ENCODE data around the gene MRTFB.

Gene MRTFB

DNA sequence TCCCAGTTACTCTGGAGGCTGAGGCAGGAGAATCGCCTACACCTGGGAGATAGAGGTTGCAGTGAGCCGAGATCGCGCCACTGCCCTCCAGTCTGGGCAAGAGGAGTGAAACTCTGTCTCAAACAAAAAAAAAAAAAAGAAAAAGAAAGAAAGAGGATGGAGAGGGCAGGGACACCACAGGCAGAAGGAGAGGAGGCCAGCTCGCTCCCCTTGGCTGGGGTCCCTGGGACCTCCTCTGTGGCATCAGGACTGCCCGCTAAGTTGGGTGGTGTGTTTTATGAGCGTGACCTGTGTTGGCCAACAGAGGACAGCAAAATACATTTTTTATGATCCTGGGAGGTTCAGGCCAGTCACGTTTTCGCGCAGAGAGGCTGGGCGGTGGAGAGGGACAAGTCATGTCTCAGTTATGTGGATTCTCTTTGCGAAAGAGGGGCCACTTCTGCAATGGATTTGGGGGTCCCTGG, 229.6 kb downstream of the MRTFB start:
- TF ChIP-seq, protein P1, sequence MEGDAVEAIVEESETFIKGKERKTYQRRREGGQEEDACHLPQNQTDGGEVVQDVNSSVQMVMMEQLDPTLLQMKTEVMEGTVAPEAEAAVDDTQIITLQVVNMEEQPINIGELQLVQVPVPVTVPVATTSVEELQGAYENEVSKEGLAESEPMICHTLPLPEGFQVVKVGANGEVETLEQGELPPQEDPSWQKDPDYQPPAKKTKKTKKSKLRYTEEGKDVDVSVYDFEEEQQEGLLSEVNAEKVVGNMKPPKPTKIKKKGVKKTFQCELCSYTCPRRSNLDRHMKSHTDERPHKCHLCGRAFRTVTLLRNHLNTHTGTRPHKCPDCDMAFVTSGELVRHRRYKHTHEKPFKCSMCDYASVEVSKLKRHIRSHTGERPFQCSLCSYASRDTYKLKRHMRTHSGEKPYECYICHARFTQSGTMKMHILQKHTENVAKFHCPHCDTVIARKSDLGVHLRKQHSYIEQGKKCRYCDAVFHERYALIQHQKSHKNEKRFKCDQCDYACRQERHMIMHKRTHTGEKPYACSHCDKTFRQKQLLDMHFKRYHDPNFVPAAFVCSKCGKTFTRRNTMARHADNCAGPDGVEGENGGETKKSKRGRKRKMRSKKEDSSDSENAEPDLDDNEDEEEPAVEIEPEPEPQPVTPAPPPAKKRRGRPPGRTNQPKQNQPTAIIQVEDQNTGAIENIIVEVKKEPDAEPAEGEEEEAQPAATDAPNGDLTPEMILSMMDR (IDR thresholded peaks at IDR 0.05; ENCODE audit: control insufficient read depth, insufficient read depth, low read depth, low read length, missing control alignments): peak; percentile 72
- peak; percentile 68 for DNase-seq (ENCODE audit: low read depth)
- H3K4me3 ChIP-seq (ENCODE audit: control insufficient read depth, low read depth, low read length): peak overlapping the region; percentile 63

DNA sequence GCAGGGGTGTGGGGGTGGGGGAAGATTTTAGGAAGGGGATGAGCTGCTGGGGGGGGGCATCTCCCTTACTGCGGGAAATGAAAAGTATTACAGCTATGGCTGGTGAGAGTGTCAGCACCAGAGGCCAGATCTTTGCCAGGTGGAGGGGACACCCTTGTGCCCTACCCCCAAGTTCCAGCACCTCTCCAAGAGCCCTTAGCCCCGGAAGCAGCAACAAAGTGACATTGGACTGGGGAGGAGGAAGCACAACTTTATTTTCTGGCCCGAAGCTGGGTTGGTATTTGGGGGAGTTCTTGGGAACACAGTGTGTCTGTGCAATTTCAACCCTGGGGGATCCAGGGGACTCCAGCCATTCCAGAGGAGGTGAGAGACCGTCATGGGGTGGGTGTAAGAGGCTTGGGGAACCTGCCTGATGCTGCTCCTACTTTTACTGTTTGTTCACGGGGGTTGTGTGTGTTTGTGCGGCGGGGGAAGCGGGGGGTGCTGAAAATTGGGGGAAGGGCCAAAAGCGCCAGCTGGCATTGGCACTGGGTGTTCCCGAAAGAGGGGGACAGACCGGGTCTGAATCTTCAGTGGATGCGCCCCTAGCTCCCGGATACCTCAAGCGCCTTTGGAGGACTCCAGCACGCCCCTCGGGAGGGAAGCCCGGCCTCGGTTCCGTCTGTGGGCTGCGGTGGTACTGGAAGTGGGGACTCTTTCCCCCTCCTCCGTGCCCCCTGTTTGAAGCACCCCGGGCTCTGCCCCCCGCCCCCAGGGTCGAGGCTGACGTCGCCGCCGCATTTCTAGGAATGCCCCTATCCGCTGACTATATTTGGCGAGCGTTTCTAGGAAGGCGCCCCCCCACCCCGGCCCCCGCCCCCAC, 230.3 kb downstream of the MRTFB start:
- DNase-seq (ENCODE audit: low read depth): no peak
- peak overlapping the region; percentile 63 for H3K4me3 ChIP-seq (ENCODE audit: control insufficient read depth, low read depth, low read length)
- TF ChIP-seq, protein P1 (IDR thresholded peaks at IDR 0.05; ENCODE audit: control insufficient read depth, insufficient read depth, low read depth, low read length, missing control alignments): no peak

DNA sequence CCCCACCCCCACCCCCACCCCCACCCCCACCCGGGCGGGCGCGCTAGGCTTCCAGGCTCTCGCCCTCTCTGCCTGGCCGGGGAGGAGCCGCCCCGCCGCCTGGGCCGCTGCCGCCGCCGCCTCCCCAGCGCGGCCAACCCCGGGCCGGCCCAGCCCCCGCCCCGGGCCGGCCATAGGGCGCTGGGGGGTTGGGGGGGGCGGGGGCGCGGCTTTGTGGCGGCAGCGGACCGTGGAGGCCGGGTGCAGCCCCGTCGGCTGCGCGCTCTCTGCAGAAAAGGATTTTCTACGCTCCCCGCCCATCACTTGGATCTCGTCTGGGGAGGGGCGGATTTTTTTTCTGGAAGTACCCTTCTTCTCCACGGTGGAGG, 230.9 kb downstream of the MRTFB start:
- TF ChIP-seq, protein P1 (IDR thresholded peaks at IDR 0.05; ENCODE audit: control insufficient read depth, insufficient read depth, low read depth, low read length, missing control alignments): no peak
- DNase-seq (ENCODE audit: low read depth): no peak
- H3K4me3 ChIP-seq (ENCODE audit: control insufficient read depth, low read depth, low read length): peak overlapping the region; percentile 97

DNA sequence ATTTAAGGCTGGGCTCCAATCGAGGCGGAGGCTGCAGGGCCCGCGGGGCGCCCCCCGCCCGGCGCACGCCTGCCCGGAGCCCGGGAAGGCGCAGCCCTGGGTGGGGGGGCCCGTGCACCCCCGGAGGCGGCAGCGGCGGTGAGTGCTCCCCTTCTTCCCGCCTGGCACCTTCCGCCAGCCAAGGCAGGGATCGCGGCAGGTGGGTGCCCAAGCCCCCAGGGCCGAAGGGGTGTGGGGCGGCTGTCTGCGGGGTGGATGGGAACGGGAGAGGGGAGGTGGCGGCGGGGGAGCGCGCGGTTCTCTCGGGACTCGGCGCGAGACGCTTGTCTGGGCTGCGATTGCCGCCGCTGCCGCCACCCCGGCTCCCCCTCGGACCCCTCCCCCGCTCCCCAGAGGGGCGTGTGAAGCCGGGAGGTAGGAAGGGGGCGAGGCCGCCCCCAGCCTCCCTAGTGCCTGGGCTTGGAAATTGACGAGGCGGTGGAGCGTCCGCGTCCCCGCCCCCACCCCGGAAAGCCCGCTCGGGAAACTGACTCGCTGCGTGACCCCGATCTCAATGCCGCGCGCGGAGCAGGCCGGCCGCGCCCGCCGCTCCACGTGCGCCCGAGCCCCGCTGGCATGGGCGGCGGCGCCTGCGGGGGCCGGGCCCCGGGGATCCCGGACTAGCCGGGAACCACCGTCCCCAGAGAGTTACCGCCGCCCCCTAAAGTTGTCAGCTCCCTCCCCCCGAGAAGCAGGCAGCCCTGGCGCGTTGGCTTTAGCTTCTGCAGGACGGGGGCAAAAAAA, 231.5 kb downstream of the MRTFB start:
- no peak for DNase-seq (ENCODE audit: low read depth)
- H3K4me3 ChIP-seq (ENCODE audit: control insufficient read depth, low read depth, low read length): peak overlapping the region; percentile 97
- TF ChIP-seq, protein P1 (IDR thresholded peaks at IDR 0.05; ENCODE audit: control insufficient read depth, insufficient read depth, low read depth, low read length, missing control alignments): no peak

DNA sequence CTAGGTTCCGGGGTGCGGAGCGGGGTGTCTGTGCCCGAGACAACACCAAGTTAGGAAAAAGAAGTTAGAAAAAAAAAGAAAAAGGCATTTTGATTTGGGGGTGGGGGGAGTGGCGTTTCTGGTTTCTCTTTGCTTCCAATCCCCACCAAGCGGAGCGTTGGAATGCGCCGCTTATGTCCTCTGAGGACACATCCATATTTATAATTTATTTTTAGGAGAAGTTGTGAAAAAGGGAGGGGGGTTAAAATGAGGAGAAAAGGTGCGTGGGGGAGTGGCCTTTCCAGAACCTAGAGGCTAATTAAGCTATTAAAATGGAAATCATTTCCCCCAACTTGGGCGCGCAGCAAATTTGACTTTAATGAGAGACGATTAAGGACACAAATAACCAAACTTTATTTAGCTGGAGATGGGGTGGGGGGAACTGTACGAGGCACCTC, 232.1 kb downstream of the MRTFB start:
- no peak for DNase-seq (ENCODE audit: low read depth)
- H3K4me3 ChIP-seq (ENCODE audit: control insufficient read depth, low read depth, low read length): peak overlapping the region; percentile 97
- TF ChIP-seq, protein P1 (IDR thresholded peaks at IDR 0.05; ENCODE audit: control insufficient read depth, insufficient read depth, low read depth, low read length, missing control alignments): no peak

DNA sequence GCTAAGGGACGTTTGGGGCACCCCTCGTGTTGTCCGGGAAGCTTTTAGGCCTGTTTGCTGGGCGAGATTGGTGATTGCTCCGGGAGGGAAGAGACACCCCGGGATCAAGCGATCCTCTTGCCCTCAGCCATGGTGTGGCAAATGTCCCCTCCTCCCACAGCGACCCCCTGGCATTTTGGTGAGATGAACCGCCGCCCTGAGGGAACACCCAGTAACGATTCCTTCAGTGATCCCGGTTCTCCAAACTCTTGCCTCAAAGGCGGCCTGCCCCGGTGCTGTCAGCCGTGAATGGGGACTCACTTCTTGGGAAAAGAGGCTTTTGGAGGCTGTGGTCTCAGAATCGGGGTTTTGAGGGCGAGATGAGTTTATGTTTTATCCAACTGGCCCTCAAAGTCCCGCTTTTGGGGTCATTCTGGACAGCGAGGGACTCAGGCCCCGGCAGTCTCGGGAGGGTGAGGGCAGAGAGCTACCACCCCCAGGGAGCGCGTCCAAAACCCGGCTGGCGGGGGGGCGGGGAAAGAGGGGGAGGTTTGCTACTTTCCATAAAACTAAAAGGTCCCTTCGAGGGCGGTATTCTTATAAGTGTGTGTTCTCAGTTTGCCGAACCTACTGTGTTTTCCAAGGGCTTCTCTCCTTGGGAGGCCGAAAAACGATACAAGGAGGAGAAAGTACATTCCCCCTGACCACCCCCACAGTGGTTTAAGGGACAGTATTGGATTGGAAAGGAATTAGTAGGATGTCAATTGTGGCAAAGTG, 232.7 kb downstream of the MRTFB start:
- TF ChIP-seq, protein P1 (IDR thresholded peaks at IDR 0.05; ENCODE audit: control insufficient read depth, insufficient read depth, low read depth, low read length, missing control alignments): no peak
- no peak for DNase-seq (ENCODE audit: low read depth)
- peak overlapping the region; percentile 97 for H3K4me3 ChIP-seq (ENCODE audit: control insufficient read depth, low read depth, low read length)
